ENCODE results near the gene PI4K2B. TPM values are rescaled to one million over a fixed set of nuclear protein-coding genes. Genes with fewer than 3 reads are reported as not detected.

PI4K2B gene
- total and polyA plus RNA-seq, 2 of the 8 experiments (the other 6 are each of a cell fraction or from before 2014, with no cell fraction given), result 3.0 to 16.2 TPM

DNA sequence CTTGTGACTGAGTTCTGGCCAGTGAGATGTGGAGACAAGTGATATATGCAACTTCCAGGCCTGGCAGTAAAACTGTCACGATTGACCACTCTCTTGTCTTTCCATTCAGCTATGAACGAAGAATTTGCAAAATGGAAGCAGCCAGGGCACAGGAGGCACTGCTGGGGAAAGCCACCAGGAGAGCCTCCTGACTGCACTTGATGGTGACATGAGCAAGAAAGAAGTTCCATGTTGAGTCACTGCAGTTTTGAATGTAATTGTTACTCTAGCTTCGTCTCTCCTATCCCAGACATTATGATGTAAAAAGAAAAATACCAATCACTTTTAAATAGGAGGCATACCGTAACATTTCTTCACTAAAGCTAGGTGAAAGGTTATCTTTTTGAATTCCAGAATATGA, 46.4 kb downstream of the PI4K2B start (continued):
- TF ChIP-seq GTF2F1 (IDR thresholded peaks at IDR 0.05; ENCODE audit: borderline replicate concordance, low read depth, low read length) (no peak), TCF12 (IDR thresholded peaks at IDR 0.05; ENCODE audit: low read depth, low read length) (no peak), EP300 (IDR thresholded peaks at IDR 0.05; ENCODE audit: borderline replicate concordance in 1 of 2, low read depth in 2 of 2, low read length in 2 of 2) (no peak), EZH2 (IDR thresholded peaks at IDR 0.05; ENCODE audit: low read depth, low read length, severe bottlenecking) (no peak), RBBP5 (IDR thresholded peaks at IDR 0.05; ENCODE audit: borderline replicate concordance, low read depth, low read length) (no peak)
- TF ChIP-seq, protein P1, sequence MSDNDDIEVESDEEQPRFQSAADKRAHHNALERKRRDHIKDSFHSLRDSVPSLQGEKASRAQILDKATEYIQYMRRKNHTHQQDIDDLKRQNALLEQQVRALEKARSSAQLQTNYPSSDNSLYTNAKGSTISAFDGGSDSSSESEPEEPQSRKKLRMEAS (IDR thresholded peaks at IDR 0.05), result no peak

All from H1 (cell line).